Coronary artery (tissue), 2 donors: ENCODE data around the gene SKAP1.

Experiments used
- DNase-seq: peaks from one replicate; pipeline ENCODE4 v3.0.0-alpha.2; 2017; ENCODE audit warnings: low spot score
- H3K27ac ChIP-seq, 2 donors: fragments of 200-600 bp; sonication (generic); one replicate each; pipeline ENCODE4 v1.5.1; 2016 to 2019
- H3K4me3 ChIP-seq: fragments of 200-600 bp; sonication (generic); 2 replicates; pipeline ENCODE4 v1.5.1; 2016; ENCODE audit warnings: mild to moderate bottlenecking, moderate library complexity
- CTCF ChIP-seq: fragments of 200-600 bp; sonication (generic); IDR thresholded peaks from one replicate; pipeline ENCODE4 v1.5.1; 2019; ENCODE audit warnings: antibody characterized with exemption

The SKAP1 gene

DNA sequence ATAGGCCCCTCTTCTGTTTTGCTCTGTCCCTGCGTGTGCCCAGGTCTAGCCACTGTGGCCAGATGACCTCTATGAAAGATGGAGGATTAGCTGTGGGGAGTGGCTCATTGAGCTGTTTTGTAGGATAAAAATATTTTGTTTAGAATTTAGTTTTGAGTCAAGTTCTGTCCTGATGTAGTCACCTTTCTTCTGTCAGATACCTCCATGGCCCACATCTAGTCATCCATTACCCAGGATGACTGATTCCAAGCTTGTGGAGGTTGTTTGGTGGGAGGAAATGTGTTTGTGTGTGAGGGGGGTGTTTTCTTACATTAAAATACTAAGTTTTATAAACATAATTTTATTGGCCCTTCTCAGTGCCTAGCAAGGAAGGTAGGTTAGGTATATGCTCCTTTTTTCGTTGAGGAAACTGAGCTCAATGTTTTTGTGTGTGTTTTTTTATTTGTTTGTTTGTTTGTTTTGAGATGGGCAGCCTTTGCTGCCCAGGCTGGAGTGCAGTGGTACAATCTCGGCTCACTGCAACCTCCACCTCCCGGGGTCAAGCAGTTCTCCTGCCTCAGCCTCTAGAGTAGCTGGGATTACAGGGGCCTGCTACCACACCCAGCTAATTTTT is 306.1 kb downstream of the SKAP1 start:
- TF ChIP-seq CTCF: no peak
- no peak overlapping the region for H3K27ac ChIP-seq
- no peak overlapping the region for H3K4me3 ChIP-seq
- DNase-seq: no peak

DNA sequence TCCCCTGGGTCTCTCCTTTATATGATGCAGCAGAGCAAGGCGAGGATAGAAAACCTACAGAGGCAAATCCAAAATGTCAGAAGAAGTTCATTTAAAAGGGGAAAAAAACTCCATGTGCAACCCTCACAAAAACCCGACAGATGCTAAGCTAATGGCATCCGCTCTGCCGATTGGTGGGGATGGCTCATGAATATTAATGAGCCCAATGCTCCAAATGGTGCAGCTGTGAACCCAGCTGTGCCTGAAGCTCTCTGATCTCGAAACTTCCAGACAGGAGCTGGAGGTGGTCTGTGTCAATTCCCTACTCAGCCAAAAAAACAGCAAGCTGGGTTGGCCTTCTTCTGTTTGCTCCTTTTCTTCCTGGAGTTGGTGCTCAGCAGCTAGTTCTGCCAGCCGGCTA is 306.9 kb downstream of the SKAP1 start:
- no peak for DNase-seq
- Histone ChIP-seq H3K27ac (no peak overlapping the region), H3K4me3 (no peak overlapping the region)
- no peak for TF ChIP-seq CTCF

DNA sequence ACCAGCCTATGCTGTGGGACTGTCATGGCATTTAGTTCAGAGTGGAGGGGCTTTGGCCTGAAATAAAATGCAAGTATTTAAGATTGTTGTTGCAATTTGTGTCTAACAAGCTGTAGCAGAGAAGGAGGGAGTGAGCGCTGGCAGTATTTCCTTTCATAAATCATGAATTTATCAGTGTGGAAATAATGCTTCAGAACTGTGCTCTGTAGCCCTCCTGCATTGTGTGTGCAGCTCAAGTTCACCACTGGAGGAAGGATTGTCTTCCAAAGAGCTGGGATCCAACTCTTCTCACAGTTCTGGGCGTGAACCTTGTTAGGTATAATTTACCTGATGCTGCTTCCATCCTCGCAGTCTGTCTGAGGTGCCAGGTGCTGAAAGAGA is 307.4 kb downstream of the SKAP1 start:
- H3K27ac ChIP-seq: no peak overlapping the region
- no peak overlapping the region for H3K4me3 ChIP-seq
- TF ChIP-seq CTCF: no peak
- no peak for DNase-seq

DNA sequence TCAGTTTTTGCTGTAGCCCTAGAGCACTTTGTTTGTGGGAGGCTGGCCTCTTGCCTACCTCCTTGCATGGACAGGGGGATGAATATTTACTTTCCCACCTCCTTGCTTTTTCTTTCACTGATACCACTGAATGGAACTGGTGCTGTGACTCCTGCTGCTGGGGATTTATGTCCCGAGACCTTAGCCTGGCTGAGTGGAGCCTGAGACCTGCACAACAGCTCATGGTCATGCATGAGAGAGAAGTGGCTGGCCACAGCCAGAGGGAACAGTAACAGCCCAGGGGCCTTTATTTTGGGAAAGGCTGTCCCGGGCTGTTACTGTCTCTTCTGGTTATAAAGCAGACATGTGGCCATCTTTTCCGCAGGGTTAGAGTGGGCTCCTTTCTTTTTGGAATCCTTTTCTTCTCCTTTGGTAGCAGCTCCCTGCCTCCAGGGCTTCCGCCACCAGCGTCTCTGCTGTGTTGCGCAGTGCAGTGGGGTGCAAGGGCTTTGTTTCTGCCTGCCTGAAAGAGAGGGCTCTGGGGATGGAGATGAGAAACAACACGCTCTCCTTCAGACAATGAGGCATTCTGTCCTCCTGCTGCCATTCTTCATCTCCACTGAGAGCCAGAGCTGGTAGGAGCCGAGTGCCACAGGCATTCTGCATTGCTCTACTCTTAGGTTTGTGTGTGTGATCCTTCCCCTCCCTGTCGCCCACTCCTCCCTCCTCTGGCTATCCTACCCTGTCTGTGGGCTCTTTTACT is 307.9 kb downstream of the SKAP1 start:
- no peak for TF ChIP-seq CTCF
- H3K4me3 ChIP-seq: no peak overlapping the region

GRCh38 chr17:48113201-48113676 is 316.8 kb downstream of the SKAP1 start:
- no peak for DNase-seq
- peak overlapping the region in 1 of 2 donors; percentile 71 for H3K27ac ChIP-seq
- H3K4me3 ChIP-seq: no peak overlapping the region
- TF ChIP-seq CTCF: no peak

More for the DNA sequence above, 307.9 kb downstream of the SKAP1 start:
- no peak for DNase-seq
- H3K27ac ChIP-seq: no peak overlapping the region

DNA sequence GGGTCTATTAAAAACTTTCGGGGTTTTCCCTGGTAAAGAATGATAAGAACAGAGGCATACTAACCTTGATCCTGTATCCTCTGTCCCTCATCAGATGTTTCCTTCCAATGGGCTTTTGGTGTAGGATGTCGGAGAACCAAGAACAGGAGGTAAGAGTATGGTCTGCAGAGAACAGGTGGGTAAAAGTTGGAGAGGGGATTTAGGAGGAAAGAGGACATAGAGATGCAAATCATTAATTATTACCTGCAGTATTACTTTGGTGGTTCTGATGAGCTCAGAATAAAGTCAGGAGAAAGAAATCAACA is 318.1 kb downstream of the SKAP1 start:
- H3K4me3 ChIP-seq: no peak overlapping the region
- TF ChIP-seq CTCF: no peak
- H3K27ac ChIP-seq: no peak overlapping the region
- no peak for DNase-seq

GRCh38 chr17:48110761-48111160 is 319.3 kb downstream of the SKAP1 start:
- Histone ChIP-seq H3K4me3 (no peak overlapping the region), H3K27ac (no peak overlapping the region)
- no peak for TF ChIP-seq CTCF
- DNase-seq: no peak
